Right ventricle myocardium superior (tissue), 1 donor: Measurements from ENCODE around the gene TSPAN9. TPM values are rescaled to one million over a fixed set of nuclear protein-coding genes. Genes with fewer than 3 reads are reported as not detected.
A peak's percentile ranks its signal among the peaks of the same experiment; 100 is the strongest.

ENCODE experiments used
- ATAC-seq: fragments of 200-7000 bp; cut with Tn5 transposase; one replicate; pipeline ENCODE4 v1.9.1; 2020; ENCODE audit warnings: mild to moderate bottlenecking; ENCODE audit not compliant: poor library complexity
- DNase-seq: peaks from one replicate; pipeline ENCODE4 v3.0.0-alpha.2; 2020
- intact Hi-C: fragments of 100-400 bp; cut with DNase I; formaldehyde crosslinking; loops from one replicate; pipeline ENCODE4 v1.11.2; 2022
- total RNA-seq: library from RNA; stranded (reverse); fragmentation: NEBNext Ultra II Directional; extraction: Animal tissue kit (Norgen Biotek cat#: 25700); gene quantifications from one replicate; pipeline ENCODE4 v1.2.1, GENCODE V29; 2021
- donor health status: DM: no; HTN: yes; CAD: no; lungs with severe emphysema.

The TSPAN9 gene
- total RNA-seq, 1 donor from 2014 or later, result 156 TPM

- no peak for ATAC-seq
- intact Hi-C loops, result no loop called here
- DNase-seq, result no peak
Measured at GRCh38 chr12:3257411-3257810, 180.2 kb downstream of the TSPAN9 start.

DNA sequence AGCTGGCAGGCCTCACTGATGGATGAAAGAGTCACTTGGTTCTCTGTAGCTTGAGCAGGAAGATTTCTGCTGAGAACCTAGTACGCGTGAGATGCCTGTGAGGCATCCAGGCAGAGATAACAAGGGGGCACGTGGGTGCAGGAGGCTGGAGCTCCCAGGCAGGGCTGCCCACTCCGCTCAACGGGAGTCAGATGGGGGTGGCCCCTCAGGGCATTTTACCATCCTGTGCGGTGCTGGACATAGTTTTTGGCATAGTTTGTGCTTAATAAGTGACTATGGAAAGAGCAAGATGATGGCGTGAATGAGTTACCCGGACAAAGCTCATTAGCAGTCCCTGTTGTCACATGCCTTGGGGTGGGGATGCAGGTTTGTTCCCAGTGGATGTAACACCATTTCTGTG lies 182.8 kb downstream of the TSPAN9 start:
- DNase-seq, result no peak
- no peak for ATAC-seq
- intact Hi-C loops, result no loop called here

DNA sequence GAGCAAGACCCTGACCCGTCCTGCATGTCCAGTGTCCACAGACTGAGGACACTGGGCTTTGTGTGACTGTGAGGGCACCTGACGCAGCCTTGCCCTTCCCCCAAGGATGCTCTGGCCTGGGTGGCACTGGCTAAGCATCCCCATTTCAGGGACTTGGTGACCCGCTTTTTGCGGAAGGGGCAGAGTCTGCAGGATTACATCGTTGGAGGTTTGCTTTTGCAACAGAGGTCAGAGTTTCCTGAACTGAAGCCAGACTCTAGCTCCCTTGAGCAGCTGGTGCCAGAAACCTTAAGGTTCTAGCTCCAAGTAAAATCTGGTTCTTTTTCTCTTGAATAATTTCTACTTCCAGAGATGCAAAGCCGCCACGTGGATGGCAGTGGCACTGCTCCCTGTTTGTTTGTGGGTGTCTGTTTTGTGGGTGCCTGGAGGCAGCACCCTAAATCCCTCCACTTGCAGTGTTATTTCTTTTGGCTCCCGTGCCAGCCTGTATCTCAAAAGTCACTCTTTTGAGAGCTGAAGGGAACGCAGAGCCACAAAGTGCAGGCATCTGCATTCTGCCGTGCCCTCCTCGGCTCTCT lies 184.7 kb downstream of the TSPAN9 start:
- intact Hi-C loops, result no loop called here
- DNase-seq (no peak), ATAC-seq (peak; percentile 13)

DNA sequence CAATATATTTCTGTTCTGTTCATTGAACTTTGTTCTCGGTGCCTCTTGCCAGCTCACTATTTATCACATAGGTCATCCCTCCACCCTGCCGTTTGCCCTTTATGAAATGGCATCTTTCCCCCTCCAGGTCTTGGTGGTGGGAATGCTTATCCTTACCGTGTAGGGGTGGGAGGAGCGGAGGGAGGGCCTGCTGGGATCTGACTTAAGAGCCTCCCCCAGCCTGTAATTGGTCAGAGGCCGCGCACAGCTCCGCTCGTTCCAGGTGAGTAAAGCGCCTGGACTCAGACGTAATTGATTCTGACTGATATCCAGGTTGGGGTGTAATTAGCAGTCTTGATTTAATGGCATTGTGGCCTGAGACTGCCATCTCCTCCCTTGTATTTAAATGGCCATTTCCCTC lies 185.3 kb downstream of the TSPAN9 start:
- DNase-seq (no peak), ATAC-seq (no peak)

GRCh38 chr12:3263282-3263681 lies 186.1 kb downstream of the TSPAN9 start:
- intact Hi-C loops, result no loop called here
- DNase-seq, result no peak
- no peak for ATAC-seq

More for the DNA sequence above, 185.3 kb downstream of the TSPAN9 start:
- intact Hi-C loops, result no loop called here

GRCh38 chr12:3263939-3264922 lies 187.1 kb downstream of the TSPAN9 start:
- intact Hi-C loops, result no loop called here
- peak; percentile 78 for ATAC-seq
- peak; percentile 62 for DNase-seq

GRCh38 chr12:3265406-3265805 lies 188.2 kb downstream of the TSPAN9 start:
- no peak for DNase-seq
- intact Hi-C loops, result no loop called here
- ATAC-seq, result no peak

- DNase-seq (no peak), ATAC-seq (no peak)
- intact Hi-C loops, result no loop called here
Measured at GRCh38 chr12:3266638-3267037, 189.5 kb downstream of the TSPAN9 start.

GRCh38 chr12:3267690-3268089 lies 190.5 kb downstream of the TSPAN9 start:
- DNase-seq (no peak), ATAC-seq (no peak)
- intact Hi-C loops, result no loop called here

- intact Hi-C loops, result no loop called here
- DNase-seq (no peak), ATAC-seq (no peak)
Measured at GRCh38 chr12:3269594-3269993, 192.4 kb downstream of the TSPAN9 start.

DNA sequence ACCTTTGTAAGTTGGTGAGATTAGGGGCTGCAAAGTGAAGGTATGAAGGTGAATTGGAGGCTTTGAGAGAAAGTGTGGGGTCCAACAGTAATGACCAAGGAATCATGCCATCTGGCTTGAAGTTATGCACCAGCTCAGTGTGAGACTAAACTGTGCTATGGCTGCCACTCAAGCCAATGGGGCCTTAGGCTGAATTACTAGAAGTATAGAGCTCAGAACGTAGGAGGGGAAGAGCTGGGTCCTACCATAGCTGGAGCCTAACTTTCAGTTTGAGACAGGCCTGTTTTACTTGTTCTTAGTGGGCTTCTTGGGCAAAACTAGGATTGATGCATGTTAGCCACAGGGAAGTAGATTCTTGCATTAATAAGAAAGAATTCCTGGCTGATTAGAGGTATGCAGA lies 194.0 kb downstream of the TSPAN9 start:
- intact Hi-C loops, result loop anchor here (5.0 kb wide), 1 partner anchor 64 kb away; no protein-coding TSS in a partner anchor
- DNase-seq (no peak), ATAC-seq (no peak)

- intact Hi-C loops, result loop anchor here (5.0 kb wide), 1 partner anchor 64 kb away; no protein-coding TSS in a partner anchor
- ATAC-seq (no peak), DNase-seq (no peak)
Measured at GRCh38 chr12:3271639-3272038, 194.5 kb downstream of the TSPAN9 start.

GRCh38 chr12:3272958-3273357 lies 195.8 kb downstream of the TSPAN9 start:
- ATAC-seq, result no peak
- intact Hi-C loops, result loop anchor here (5.0 kb wide), 1 partner anchor 66 kb away; no protein-coding TSS in a partner anchor
- no peak for DNase-seq

GRCh38 chr12:3273409-3273853 lies 196.3 kb downstream of the TSPAN9 start:
- DNase-seq (no peak), ATAC-seq (peak; percentile 43)
- intact Hi-C loops, result loop anchor here (5.0 kb wide), 1 partner anchor 66 kb away; no protein-coding TSS in a partner anchor

DNA sequence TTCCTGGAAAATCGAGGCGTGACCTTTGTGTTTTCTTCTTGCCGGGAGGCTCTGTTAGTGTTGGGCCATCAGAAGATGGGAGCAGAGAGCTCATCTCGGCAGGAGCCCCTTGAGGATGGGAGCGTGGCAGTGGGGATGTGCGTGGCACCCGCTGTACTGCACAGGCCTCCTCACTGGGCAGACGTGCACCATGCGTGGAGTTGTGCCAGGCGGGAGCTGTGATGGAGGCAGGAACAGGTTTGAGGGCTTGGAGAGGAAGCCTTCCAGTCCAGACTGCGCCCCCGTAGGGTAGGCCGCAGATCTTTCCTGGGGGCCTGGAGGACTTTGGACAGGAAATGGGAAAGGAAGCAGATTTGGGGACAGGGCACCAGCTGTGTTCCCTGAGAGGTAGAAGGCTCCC lies 197.5 kb downstream of the TSPAN9 start:
- ATAC-seq, result peak; percentile 28
- intact Hi-C loops, result loop anchor here (2.0 to 5.0 kb wide), 3 partner anchors 67 to 204 kb away; no protein-coding TSS in a partner anchor
- DNase-seq, result no peak

DNA sequence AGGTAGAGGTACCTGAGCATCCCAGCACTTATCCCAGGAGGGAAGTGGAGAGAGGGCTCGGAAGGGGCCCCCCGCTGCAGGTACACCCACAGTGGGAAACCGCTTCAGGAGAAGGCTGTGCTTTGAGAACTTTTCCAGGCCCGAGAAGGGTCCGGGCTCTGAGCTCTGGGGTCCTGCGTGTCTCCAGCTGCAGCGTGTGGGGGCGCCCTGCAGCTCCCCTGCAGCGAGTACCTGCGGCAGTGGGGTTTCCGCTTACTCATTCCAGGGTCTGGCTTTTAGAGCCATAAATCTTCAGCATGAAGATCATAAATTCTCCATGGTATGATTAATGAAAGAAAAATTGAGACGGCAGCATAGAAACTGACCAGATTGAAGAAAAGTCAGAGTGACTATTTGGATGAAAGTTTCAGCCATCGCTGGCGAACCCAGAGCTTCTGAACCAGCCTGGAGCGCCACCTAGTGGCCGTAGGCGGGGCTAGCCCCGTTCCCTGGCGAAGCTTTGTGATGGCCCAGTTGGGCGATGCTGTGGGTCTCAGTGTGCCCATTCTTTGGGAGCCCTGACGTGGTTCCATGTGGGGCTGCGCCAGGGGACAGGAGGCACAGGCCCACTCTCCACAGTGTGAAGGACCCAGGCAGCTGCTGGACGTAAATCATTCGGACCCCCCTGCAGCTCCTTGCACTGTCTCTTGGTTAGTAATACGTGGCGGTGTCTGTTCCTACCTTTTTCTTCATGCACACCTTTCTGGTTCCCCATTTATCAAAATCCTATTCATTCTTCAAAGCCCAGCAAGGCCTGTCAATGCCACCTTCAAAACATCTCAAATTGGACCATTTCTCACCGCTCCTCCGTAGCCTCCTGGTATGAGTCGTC lies 198.2 kb downstream of the TSPAN9 start:
- intact Hi-C loops, result loop anchor here (2.0 kb wide), 2 partner anchors 141 to 205 kb away; no protein-coding TSS in a partner anchor
- peak; percentile 87 for DNase-seq
- ATAC-seq, result peak; percentile 76

GRCh38 chr12:3276226-3276625 lies 199.0 kb downstream of the TSPAN9 start:
- intact Hi-C loops, result no loop called here
- ATAC-seq (peak; percentile 5), DNase-seq (no peak)

DNA sequence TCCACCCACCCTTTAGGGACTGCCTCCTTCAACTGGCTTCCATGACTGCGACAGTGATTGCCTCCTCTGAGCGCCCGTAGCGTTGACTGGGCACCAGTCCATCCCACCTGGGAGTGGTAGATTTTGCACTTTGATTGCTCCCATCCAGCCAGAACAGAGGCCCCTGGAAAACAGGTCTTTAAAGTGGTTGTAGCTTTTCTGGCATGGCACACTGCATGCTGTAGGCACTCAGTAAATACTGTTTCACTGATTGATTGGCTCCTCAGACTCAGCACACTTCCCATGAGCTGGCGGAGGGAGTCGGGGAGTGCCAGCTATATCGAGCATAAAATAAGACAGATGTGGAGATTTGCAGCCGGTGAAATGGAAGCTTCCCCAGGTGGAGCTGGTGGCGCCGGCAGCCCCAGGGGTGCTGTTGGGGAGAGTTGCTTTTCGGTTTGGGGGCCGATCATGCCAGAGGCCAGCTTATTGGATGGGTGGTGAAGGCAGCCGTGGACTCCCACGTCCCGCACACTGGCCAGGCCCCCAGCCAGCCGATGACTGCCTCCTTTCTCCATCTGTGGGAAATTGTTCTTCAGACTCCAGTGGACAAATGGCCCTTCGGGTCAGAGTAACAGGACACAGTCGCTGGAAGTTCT lies 200.2 kb downstream of the TSPAN9 start:
- intact Hi-C loops, result no loop called here

More for the DNA sequence above, 200.2 kb downstream of the TSPAN9 start:
- DNase-seq (no peak), ATAC-seq (no peak)
